UCSD-AML1 (cell line): ENCODE data around the gene DNAH12.
"Not testable (repeated sequence)": the region's sequence is repeated elsewhere in the genome, so short reads cannot be mapped to it uniquely, and the experiment has no call there.

Experiments used
- DNase-seq: peaks from one replicate; lab custom pipeline; 2025; ENCODE audit not compliant: unreplicated experiment; lab: John Stamatoyannopoulos, UW

Gene DNAH12

DNA sequence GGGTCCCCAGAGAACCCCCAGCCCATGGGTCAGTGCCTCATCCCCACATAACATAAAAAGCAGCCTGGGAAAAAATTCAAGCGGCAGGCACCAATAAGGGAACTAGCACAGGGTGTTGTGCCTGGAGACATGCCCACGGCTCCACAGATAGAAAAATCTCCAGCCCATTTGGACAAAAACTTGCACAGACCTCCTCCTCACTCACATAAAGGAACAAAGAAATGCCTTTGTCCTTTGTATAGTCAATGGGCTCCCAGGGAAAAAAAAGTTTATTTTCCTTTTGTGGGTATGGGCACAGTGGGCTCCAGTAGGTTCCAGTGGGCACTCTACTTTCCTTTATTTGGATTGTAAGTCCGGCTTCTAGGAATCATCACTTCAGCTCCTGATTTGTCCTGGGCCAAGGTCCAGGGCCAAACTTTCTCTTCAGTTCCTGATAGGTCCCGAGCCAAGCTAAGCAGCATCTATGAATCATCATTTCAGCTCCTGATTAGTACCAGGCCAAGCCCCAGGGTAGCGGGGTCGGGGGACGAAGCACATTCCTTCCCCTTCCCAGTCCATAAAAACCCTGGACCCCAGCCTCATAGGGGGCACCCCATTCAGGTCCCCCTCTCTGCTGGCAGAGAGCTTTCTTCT lies 1.6 kb upstream of the DNAH12 start:
- no peak for DNase-seq

DNA sequence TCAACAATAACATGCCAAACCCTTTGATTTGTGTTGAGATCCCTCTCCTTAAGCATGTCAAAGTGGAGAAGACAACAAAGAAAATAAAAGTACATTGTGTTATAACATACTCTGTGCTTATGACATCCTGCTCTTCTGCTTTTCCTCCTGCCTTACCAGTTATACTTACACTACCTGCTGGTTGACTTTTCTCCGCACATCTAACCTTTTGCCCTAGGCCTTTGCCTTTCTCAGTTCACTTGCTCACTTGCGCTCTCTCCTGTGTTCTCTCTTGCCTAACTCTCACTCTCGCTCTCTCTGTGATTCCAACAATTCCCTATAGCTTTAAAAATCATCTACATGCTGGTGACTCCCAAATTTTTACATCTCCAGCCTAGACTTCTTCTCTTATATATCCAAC lies 5.7 kb downstream of the DNAH12 start:
- DNase-seq = no peak

DNA sequence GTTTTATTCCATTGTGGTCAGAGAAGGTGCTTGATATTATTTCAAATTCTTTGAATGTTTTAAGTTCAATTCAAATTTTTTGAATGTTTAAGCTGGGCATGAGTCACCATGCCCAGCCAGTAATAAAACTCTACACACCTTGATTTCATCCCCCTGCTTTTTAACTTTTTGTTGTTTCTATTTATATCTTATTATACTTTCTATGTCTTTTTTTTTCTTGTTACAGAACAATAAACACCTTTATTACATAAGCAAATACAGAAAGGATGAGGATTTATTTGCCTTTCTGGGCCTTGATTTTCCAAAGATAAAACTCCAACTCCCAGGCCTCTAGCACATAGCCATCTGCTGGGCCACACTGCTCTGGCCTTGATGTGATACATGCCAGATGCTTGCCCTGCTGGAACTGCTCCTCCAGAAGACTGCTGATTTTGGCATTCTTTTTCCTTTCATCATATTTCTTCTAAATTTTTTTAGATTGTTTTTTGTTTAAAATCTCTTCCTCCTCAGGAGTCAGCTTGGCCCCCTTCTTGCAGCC lies 14.0 kb downstream of the DNAH12 start:
- DNase-seq = no peak

DNA sequence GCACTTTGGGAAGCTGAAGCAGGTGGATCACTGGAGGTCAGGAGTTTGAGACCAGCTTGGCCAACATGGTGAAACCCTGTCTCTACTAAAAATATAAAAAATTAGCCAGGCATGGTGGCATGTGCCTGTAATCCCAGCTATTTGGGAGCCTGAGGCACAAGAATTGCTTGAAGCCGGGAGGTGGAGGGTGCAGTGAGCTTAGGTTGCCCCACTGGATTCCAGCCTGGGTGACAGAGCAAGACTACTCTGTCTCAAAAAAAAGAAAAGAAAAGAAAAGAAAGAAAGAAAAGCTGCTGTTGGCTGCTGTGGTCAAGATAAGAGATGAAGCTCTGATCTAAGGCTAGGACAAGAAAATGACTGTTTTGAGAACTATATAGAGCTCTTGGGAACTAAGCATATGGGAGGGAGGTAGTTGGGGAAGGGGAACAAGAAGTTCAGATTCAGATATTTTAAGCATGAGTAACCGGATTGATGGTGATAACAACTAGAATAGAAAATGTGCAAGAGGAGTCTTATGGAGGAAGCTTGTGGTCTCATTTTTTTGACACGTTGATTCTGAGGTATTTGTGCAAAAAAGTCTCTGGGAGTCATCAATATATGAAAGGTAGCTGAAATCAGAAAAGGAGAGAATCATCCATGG lies 25.7 kb downstream of the DNAH12 start:
- DNase-seq = no peak

DNA sequence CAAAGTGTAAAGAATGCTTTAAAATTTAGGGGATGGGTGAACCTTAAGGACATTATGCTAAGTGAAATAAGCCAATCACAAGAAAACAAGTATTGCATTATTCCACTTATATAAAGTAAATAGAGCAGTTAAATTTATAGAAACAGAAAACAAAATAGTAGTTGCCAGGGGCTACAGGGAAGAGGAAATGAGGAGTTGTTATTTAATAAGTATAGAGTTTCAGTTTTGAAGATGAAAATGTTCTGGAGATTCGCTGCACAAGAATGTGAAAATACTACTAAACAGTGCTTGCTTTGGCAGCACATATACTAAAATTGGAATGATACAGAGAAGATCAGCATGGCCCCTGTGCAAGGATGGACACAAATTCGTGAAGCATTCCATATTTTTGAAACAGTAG lies 32.0 kb downstream of the DNAH12 start:
- DNase-seq = no peak

DNA sequence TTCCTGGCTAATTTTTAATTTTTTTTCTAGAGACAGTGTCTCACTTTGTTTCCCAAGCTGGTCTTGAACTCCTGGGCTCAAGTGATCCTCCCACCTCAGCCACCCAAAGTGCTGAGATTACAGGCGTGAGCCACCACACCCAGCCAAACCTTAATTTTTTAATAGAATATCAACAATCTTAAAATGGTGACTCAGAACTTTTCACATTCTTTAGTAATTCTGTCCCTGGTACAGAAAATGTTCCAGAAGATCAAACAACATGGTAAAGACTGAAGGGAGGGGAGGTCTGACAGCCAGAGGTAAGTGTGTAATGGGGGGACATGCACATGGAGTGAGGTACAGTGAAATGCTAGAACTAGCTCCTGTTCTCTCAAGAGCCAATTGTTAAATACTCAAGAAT lies 38.2 kb downstream of the DNAH12 start:
- DNase-seq = no peak

DNA sequence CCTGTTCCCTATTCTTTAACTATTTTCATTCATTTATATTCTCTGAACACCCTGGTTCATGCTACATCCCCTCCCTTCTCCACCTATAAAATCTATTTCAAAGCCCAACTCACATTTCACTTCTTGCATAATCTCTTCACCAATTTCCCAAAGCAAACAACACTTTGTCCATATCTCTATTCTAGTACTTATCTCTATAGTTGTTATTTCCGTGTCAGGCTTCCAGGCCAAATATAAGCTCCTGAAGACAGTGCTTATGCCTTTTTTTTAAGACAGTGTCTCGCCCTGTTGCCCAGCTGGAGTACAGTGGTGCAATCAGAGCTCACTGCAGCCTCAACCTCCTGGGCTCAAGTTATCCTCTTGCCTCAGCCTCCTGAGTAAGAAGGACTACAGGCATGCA lies 43.6 kb downstream of the DNAH12 start:
- no peak for DNase-seq

DNA sequence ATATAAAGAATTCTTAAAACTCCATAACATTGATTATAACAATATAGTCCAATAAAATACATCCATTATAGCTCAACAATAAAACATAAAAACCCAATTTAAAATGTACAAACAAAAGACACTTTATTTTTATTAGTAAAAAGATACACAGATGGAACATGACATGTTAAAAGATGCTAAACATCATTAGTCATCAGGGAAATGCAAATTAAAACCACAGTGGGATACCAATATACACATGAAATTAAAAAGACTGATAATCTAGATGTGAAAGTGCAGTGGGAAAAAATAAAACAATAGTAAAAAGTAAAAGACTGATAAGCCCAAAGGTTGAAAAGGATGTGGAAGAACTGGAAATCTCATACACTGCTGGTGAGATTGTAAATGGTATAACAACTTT lies 46.2 kb downstream of the DNAH12 start:
- no peak for DNase-seq

DNA sequence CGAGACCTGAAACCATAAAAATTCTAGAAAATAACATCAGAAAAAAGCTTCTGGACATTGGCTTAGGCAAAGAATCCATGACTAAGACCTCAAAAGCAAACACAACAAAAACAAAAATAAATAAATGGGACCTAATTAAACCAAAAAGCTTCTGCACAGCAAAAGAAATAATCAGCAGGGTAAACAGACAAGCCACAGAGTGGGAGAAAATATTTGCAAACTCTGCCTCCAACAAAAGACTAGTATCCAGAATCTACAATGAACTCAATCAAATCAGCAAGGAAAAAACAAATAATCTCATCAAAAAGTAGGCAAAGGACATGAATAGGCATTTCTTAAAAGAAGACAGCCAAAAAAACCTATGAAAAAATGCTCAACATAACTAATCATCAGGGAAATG lies 59.6 kb downstream of the DNAH12 start:
- DNase-seq = no peak

DNA sequence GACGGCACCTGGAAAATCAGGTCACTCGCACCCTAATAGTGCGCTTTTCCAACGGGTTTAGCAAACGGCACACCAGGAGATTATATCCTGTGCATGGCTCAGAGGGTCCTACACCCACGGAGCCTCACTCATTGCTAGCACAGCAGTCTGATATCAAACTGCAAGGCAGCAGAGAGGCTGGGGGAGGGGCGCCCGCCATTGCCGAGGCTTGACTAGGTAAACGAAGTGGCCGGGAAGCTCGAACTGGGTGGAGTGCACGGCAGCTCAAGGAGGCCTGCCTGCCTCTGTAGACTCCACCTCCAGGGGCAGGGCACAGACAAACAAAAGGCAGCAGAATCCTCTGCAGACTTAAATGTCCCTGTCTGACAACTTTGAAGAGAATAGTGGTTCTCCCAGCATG lies 67.0 kb downstream of the DNAH12 start:
- not testable (repeated sequence) for DNase-seq

DNA sequence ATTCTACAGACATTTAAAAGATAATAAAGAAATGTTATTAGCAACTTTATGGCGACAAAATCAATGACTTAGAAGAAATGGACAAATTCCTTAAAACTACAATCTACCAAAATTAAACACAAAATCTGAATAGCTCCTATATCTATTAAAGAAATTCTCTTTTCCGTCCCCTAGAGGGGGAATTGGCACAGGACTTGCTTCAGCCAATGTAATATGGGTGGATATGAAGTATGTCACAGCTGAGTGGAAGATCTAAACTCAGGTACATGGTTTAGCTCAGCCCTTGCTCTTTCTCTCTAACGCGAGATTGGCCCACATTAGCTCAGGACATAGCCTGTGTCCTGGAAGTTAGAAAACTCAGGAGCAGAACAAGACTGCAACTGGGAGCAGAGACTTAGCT lies 79.3 kb downstream of the DNAH12 start:
- no peak for DNase-seq

DNA sequence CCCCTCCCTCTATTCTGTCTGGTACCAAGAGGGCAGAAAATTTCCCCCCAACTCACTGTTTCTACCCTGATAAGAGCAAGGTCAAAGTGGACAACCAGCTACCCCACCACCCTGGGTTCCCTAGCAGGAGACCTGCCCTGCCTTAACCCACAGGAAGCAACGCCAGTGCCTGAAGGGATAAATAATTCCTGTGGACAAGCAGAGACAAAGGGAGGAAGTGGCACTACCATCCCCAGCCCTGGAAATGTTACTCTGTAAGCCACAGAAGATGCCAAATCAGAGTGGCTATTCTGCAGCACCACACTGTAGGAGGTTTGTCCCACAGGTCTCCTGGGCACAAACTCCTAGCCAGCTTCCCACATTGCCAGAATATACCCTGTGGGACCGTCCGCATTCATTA lies 80.1 kb downstream of the DNAH12 start:
- DNase-seq = no peak

DNA sequence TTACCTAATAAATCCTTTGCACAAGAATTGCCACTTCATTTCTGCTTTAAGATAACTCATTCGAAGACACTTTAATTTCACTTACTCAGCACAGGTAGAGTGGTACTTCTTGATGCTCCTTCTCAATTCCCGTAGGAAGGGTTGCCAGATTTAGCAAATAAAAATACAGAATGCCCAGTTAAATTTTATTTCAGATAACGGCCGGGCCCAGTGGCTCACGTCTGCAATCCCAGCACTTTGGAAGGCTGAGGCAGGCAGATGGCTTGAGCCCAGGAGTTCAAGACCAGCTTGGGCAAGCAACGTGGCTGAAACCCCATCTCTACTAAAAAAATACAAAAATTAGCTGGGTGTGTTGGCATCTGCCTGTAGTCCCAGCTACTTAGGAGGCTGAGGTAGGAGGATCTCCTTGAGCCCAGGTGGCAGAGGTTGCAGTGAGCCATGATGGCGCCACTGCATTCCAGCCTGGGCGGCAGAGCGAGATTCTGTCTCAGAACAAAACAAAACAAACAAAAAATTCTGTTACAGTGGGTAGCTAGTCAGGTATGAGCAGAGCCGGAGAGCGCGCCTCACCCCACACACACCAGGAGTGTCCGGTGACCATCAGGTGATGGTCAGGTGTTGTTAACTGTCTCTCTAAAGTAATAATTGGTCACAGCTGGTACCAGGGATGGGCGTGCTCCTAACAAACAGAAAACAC lies 92.8 kb downstream of the DNAH12 start:
- DNase-seq = no peak

DNA sequence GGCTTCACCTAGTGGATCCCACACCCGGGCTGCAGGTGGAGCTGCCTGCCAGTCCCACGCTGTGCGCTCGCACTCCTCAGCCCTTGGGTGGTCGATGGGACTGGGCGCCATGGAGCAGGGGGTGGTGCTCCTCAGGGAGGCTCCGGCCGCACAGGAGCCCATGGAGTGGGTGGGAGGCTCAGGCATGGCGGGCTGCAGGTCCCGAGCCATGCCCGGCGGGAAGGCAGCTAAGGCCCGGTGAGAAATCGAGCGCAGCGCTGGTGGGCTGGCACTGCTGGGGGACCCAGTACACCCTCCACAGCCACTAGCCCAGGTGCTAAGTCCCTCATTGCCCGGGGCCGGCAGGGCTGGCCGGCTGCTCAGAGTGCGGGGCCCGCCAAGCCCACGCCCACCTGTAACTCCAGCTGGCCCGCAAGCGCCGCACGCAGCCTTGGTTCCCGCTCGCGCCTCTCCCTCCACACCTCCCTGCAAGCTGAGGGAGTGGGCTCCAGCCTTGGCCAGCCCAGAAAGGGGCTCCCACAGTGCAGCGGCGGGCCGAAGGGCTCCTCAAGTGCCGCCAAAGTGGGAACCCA lies 94.8 kb downstream of the DNAH12 start:
- not testable (repeated sequence) for DNase-seq

DNA sequence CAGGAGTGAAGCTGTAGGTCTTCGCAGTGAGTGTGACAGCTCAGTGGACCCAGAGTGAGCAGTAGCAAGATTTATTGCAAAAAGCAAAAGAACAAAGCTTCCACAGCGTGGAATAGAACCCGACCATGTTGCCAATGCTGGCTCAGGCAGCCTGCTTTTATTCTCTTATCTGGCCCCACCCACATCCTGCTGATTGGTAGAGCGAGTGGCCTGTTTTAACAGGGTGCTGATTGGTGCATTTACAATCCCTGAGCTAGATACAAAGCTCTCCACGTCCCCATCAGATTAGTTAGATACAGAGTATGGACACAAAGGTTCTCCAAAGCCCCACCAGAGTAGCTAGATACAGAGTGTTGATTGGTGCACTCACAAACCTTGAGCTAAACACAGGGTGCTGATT lies 95.7 kb downstream of the DNAH12 start:
- DNase-seq = not testable (repeated sequence)

DNA sequence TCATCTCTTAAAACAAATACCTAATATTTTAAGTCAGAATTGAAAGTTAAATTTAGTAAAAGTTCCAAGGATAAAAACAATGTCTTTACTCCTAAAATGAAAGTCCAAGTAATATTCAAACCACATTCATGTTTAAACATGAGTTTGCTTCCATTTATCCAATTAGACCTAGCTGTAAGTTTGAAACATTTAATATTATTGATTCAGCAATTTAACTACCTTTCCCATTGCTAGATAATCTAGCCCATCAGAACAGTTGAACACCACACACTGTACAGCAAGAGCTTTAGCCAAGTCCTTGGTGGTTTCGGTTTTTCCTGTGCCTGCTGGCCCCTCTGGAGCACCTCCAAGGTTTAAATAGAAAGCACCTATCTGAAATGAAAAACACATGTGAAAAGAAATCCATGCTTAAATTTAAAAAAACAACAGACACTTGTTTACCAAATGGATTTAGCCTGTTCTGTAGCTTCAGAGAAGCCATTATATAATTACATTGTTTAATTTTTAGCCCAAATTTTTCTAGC lies 97.8 kb downstream of the DNAH12 start:
- DNase-seq = no peak

DNA sequence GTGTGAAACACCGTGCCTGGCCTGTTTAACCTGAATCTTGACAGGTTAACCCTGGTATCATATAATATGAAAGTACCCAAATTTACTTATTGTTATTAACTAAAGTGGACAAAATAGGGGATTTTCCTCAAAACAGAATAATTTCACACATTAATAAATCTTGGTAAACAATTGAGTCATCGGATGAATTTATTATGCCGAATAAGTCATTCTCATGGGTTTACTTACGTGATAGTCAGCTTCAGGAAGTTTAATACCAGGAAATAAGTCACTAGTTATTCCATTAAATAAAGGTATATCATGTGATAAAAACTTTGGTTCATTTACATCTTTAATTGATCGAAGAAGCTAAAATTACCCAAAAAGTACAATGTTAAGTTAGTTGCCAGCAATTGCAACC lies 99.7 kb downstream of the DNAH12 start:
- no peak for DNase-seq

DNA sequence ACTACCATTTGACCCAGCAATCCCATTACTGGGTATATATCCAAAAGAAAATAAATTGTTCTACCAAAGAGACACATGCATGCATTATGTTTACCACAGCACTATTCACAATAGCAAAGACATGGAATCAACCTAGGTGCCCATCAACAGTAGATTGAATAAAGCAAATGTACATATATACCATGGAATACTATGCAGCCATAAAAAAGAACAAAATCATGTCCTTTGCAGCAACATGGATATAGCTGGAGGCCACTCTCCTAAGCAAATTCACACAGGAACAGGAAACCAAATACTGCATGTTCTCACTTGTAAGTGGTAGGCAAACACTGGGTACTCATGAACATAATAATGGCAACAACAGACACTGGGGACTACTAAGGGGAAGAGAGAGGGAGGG lies 104.0 kb downstream of the DNAH12 start:
- DNase-seq = not testable (repeated sequence)

DNA sequence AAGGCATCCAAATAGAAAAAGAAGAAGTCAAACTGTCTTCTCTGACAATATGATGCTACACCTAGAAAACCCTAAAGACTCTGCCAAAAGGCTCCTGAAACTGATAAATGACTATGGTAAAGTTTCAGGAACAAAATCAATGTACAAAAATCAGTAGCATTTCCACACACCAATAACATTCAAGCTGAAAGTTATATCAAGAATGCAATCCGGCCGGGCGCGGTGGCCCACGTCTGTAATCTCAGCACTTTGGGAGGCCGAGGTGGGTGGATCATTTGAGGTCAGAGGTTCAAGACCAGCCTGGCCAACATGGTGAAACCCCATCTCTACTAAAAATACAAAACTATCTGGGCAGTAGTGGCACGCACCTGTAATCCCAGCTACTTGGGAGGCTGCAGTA lies 105.7 kb downstream of the DNAH12 start:
- DNase-seq = not testable (repeated sequence)

DNA sequence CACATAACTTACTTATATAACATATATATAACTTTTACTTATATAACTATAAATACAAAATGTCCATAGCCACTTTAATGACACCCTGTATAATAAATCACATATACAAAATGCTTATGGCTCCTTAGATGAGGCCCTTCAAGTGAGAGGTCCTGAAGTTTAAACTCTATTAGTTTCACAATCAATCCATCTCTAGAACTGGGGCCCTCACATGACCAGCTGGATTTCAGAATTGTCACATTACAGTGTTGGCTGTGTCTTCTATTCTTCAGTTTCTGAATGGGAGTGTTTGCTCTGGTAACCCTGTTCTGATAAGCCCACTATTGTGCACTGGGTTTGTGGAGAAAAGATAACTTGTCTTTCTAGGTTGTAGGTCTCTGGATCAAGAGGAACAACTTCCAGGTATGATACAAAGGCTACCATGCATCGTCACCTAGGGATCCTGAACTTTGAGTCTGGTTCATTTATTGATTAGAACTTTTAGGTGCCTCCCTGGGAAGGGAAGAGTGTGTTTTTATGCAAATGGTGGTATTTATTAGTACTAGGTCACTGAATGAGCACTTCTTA lies 107.9 kb downstream of the DNAH12 start:
- no peak for DNase-seq

DNA sequence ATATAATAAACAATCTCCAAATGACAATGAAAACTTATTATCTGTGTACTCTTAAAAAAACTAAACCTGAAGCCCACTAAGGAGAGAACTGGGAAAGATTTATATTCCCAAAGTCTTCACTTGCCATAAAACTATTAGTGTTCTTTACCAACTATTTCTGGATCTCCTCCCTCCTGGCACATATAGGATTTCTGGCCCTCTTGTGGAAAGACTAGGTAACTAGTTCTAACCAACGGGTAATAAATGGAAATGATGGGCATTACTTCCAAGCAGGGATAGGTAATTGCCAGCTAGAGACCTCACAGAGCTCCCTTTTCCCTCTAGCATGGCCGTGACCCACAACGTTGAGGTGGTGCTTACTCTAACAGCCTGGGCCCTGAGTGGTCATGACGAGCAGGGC lies 110.1 kb downstream of the DNAH12 start:
- no peak for DNase-seq
